Activated naive CD4-positive, alpha-beta T cell treated with anti-CD3 and anti-CD28 coated beads, Interleukin-2, amount 10 ng/mL, durations not matched to agents 5 hours and 36 hours (primary cell): Measurements from ENCODE around the gene MLLT11. TPM values are rescaled to one million over a fixed set of nuclear protein-coding genes. Genes with fewer than 3 reads are reported as not detected.

Source experiments
- total RNA-seq, 2 experiments: library from RNA; stranded (reverse); gene quantifications; one replicate each; pipeline ENCODE4 v1.2.3, GENCODE V29; 2021

Gene MLLT11
- total RNA-seq: 1 to 10 TPM; 4.0 to 4.1 TPM

DNA sequence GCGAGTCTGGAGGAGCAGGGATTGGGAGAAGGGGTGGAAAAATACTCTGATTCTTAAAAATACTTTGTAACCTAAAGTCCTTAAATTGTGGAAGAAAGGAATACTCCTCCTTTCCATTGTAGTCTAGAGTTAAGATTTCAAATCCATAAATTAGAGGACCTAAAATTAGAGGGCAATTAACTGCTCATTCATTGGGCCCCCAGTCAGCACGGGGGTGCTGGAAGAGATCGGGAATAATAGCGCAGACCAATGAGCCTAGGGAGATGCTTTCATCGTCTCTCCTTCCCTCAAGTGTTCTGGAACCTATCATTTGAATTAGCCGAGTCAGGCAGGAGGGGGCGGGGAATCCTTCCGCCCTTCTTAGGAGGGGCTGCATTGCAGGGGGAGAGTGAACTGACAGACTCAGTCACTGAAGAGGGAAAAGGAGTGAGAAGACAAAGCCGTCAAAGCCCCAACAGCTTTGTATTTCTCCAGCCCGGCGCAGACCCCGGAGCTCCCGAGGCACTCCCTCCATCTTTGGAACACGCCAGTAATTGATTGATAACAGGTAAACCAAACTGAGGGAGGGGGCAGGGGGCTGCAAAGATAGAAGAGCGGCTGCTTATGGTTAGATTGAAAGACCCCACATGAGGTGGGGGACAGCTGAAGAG is at the start of gene MLLT11:
Gene MLLT11 (plus strand): TSS at position 391 of the 650 bp plus-strand sequence. CDS start 6,828 bp downstream, outside the sequence.

GRCh38 chr1:151036356-151036755 is 23.8 kb upstream of the MLLT11 start, which contains the start of gene BNIPL:
Gene BNIPL (plus strand): TSS chr1:151036586. CDS start chr1:151036726, 140 bp downstream.

DNA sequence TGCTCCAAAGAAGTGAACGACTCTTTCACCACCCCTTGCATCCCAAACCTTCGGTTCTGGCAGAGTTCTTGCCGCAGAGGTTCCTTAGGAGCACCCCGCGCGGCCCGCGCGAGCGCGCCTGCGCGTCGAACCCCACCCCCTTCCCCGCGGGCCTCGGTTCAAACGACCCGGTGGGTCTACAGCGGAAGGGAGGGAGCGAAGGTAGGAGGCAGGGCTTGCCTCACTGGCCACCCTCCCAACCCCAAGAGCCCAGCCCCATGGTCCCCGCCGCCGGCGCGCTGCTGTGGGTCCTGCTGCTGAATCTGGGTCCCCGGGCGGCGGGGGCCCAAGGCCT is 12.6 kb upstream of the MLLT11 start, which contains the start of gene C1orf56:
Gene C1orf56 (plus strand): TSS at position 161 of the 334 bp plus-strand sequence. CDS start 97 bp downstream, at position 258.

GRCh38 chr1:151059109-151060006 is 839 bp upstream of the MLLT11 start, which contains the start of gene CDC42SE1:
Gene CDC42SE1 (minus strand): TSS chr1:151059622. CDS start chr1:151055730, 3,892 bp downstream.

GRCh38 chr1:151070474-151071276 is 10.5 kb downstream of the MLLT11 start, which contains the start of gene GABPB2:
Gene GABPB2 (plus strand): TSS chr1:151070761. CDS start chr1:151088190, 17,429 bp downstream.

Other genes with a start within 250 kb of the MLLT11 start
- 10 to 100 TPM; 49.0 to 50.1 TPM for gene ARNT, start 183.8 kb upstream of the MLLT11 start, total RNA-seq
- not detected for gene CTXND2, start 173.3 kb upstream of the MLLT11 start, total RNA-seq
- 10 to 100 TPM; 53.5 to 59.7 TPM for gene SETDB1, start 134.0 kb upstream of the MLLT11 start, total RNA-seq
- gene CERS2, start 85.6 kb upstream of the MLLT11 start, total RNA-seq: 100 to 1,000 TPM; 152 to 153 TPM
- gene ANXA9, start 78.1 kb upstream of the MLLT11 start, total RNA-seq: not detected
- gene MINDY1, start 53.5 kb upstream of the MLLT11 start, total RNA-seq: 10 to 100 TPM; 37.4 to 37.7 TPM
- gene PRUNE1, start 51.9 kb upstream of the MLLT11 start, total RNA-seq: 10 to 100 TPM; 18.5 to 20.5 TPM
- 1 to 10 TPM; 1.0 to 1.1 TPM for gene BNIPL, start 23.8 kb upstream of the MLLT11 start, total RNA-seq
- gene C1orf56, start 12.6 kb upstream of the MLLT11 start, total RNA-seq: 1 to 10 TPM; 1.2 to 1.4 TPM
- gene CDC42SE1, start 775 bp upstream of the MLLT11 start, total RNA-seq: 100 to 1,000 TPM; 362 to 368 TPM
- 10 to 100 TPM; 27.7 to 30.6 TPM for gene GABPB2, start 10.4 kb downstream of the MLLT11 start, total RNA-seq
- gene SEMA6C, start 86.2 kb downstream of the MLLT11 start, total RNA-seq: 1 to 10 TPM; 3.6 to 3.8 TPM
- 10 to 100 TPM; 41.8 to 42.4 TPM for gene TNFAIP8L2, start 96.3 kb downstream of the MLLT11 start, total RNA-seq
- 1 to 10 TPM; 2.7 to 3.1 TPM for gene LYSMD1, start 105.5 kb downstream of the MLLT11 start, total RNA-seq
- 10 to 100 TPM; 59.5 to 61.1 TPM for gene SCNM1, start 105.7 kb downstream of the MLLT11 start, total RNA-seq
- 1 to 10 TPM; 3.2 to 4.4 TPM for gene TMOD4, start 115.6 kb downstream of the MLLT11 start, total RNA-seq
- 10 to 100 TPM; 74.6 to 77.0 TPM for gene VPS72, start 129.8 kb downstream of the MLLT11 start, total RNA-seq
- gene PIP5K1A, start 138.2 kb downstream of the MLLT11 start, total RNA-seq: 10 to 100 TPM; 57.7 to 59.3 TPM
- gene PSMD4, start 194.3 kb downstream of the MLLT11 start, total RNA-seq: 100 to 1,000 TPM; 163 to 173 TPM
- 10 to 100 TPM; 27.7 to 27.9 TPM for gene ZNF687, start 221.9 kb downstream of the MLLT11 start, total RNA-seq